HG02798 (cell line): Measurements from ENCODE around the gene TUBB2B.

Experiments used
- ATAC-seq: cut with Tn5 transposase; IDR thresholded peaks from one replicate; pipeline ENCODE4 v1.9.1; 2021; ENCODE audit warnings: mild to moderate bottlenecking; ENCODE audit not compliant: unreplicated experiment, poor library complexity

TUBB2B gene

DNA sequence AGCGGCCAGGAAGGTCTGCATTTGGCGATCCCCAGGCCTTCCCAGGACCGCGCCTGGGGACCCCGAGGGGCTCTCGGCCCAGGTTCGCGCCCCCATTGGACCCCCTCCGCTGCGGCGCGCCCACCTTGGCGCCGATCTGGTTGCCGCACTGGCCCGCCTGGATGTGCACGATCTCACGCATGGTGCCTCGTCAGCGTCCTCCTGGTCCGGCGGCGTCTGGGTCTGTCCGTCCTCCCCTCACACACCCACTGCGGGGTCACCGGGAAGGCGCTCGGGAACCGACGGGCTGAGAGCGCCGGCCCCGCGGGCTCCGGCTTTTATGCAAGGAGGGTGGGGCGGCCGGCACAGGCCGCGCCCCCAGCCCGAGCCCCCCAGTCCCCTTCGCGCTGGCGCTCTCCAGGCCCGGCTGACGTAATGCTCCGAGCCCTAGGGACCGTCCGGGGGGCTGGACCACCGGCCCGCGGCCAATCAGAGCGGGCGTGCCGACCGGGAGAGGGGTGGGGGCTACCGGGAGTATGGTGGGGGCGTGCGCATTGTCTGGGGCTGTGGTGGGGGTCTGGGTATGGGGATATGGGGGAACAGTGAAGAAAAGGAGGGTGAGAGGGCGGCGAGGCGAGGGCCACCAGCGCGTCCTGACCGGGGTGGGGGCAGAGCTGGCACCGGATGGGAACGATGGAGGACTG is at the start of gene TUBB2B:
Gene TUBB2B, minus strand, starts transcription at position 291 of the 683 bp plus-strand sequence. Its CDS starts 110 bp downstream, at position 181.
- no peak for ATAC-seq

- ATAC-seq: no peak
These were observed 49.8 kb upstream of the TUBB2B start for GRCh38 chr6:3277251-3277650.

GRCh38 chr6:3276174-3277167 is 49.0 kb upstream of the TUBB2B start:
- no peak for ATAC-seq

DNA sequence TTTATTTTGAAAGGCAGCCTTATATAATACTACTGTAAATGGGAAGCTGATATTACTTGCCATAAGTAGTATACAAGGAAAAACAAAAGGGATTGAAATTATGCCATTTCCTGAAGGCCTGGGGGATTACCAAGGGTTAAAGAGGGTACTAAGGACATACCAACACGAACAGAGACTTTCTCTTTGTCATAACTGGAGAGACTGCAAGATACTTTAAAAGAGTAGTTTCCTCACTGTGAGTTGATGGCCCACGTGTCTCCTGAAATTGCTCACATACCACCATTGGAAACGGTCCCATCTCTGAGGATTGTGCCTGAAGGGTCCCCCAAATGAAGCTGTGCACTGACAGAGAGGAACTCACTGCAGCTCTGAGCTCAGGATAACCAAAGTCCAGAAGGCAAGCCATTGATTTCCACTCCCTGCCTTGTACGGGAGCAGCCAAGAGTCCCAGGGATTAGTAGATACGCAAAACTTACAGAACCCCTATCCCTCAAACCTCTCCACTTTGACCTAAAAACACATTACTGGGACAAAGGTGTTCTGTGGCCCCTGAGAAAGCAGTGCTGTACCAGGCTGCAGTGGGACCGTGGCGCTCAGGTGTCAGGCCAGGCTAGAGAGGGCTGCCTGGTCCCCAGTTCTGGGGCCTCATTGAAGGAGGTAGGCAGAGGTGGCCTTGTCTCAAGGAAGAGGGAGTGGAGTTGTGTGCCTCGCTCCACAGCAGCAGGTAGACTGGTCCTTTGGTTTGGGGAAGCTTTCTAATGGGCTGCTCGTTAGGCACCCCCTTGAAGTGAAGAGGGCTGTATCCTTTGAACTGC is 46.5 kb upstream of the TUBB2B start:
- ATAC-seq: no peak

DNA sequence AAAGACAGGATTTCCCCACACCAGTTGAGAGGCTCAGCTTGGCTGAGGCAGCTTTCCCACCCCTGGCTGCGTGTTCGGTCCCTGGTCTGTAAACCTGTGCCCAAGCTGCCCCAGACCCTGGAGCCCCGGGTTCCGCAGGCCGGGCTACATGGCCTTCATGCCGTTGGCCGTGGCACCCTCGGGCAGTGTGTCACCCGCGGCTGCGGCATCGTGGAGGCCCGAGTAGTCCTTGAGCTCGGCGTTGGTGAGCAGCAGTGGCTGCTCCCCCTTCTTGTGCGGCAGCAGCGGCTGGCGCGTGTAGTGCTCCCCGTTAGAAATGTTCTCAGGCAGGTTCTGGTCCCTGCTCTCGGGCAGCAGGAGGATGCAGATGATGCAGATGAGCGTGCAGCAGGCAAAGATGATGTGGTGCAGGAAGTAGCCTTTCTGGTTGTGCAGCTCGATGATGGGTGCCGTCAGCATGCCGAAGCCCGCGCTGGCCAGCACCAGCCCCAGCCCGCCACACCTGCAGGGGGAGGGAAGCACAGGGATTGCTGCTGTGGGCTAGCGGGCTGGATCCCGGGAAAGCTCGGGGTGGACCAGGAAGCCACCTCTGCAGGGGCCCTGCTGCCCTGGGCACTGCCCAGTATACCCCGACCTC is 45.6 kb upstream of the TUBB2B start:
- ATAC-seq: no peak

DNA sequence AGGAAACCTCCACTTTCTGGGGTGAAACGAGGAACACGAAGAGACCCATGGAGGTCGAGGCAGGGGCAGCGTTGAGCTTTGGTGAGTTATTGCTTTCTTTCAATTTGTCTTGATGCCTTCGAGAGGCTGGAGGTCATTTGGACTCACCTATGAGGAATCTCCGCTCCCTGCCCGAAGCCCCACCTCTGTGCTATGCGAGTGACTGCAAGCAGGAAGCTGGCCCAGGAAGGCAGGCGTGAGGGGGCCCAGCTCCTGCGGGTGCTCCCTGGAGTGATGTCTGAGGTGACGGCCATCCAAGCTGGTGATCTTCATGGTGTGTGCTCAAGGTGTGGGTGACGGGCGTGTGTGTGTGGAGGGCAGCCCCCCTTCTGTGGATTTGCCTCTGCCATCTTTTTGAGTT is 44.3 kb upstream of the TUBB2B start:
- no peak for ATAC-seq

DNA sequence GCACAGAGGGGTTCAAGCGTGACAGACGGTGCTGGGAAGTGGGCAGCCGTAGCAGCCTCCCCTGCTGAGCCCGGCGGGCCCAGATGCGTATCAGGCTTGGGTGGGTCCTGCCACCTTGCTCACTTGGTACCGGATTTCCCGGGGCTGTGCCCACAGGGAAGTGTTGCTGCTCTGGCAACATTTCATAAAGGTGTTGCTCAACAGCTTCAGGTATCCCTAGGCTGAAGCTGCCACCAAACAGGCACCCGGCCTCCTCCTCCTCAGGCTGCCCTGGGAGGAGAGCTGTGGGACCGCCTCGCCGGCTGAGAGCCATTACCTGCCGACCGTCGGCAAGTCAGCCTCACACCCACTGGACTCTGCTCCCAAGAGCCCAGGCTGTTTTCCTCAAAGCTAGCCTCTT is 42.8 kb upstream of the TUBB2B start:
- no peak for ATAC-seq

- ATAC-seq: no peak
These were observed 42.0 kb upstream of the TUBB2B start for GRCh38 chr6:3269281-3269975.

DNA sequence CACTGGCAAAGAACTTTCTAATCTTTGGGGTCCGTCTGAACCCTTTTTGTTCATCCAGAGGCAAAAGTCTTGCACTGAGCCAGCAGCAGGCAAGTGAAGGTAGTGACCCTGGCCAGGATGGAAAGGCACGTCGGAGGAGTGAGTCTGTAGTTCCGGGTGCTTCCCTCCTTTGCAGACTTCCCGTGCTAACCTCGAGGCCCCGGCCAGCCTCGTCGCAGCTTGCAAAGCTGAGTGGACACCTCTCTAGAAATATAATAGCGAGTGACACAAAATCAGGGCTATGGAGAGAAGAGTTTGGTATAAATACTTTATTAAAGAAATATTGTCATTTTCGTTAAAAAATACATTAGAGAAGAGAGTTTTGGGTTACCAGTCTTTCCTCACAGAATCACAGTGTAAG is 41.2 kb upstream of the TUBB2B start:
- ATAC-seq: no peak

DNA sequence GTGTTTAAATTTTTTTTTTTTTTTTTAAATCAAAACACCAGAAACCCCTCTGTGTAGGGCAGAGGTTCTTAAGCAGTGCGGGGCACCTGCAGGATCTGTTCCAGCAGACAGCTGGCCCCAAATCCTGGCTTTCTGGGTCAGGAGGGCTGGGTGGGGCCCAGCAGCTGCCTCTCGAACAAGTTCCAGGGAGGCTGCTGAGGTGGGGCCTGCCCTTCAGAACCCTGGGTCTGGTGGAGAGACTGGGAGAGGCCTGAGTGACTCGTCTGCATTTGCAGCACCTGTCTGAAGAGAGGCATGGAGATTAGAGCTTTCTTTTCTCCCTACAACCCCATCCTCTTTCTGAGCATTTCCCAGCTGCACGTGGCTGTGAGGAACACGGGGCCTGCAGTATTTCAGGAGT is 39.7 kb upstream of the TUBB2B start:
- ATAC-seq: no peak

DNA sequence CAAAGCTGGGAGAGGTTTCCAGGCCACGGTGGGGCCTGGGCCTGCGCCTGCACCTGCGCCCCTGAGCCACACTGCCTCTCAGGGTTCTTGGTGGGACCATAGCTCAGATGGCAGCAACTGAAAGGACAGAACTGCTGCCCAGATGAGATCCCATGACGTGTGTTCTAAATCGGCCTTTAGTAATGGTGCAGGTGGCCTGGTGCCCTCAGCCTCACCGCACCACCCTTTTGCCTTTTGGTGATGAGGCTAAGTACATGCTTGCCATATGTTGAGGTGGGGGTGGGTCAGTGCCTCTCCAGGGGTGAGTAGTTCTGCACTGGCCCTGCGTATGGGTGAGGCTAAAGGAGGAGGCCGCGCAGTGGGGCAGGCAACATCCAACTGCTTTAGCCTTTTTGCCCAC is 38.7 kb upstream of the TUBB2B start:
- ATAC-seq: no peak

- ATAC-seq: no peak
These were observed 38.2 kb upstream of the TUBB2B start for GRCh38 chr6:3265671-3266070.

DNA sequence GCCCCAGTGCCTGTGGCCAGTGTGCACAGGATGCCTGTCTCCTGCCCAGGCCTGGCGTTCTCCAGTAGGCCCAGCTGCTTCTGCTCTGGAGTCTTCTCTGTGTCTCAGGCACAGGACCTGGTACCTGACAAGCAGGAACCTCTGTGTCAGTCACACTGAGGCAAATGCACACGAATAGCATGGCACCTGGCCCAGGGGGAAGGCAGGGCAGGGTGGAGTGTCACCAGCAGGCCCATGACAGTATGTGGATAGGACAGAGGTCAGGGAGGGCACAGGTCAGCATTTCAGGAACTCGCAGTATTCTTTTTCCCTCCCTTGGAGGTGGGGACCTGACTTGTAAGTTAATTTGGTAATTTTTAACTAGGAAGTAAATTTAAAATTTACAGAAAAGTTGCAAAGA is 36.9 kb upstream of the TUBB2B start:
- no peak for ATAC-seq

GRCh38 chr6:3263096-3263495 is 35.6 kb upstream of the TUBB2B start:
- ATAC-seq: no peak

DNA sequence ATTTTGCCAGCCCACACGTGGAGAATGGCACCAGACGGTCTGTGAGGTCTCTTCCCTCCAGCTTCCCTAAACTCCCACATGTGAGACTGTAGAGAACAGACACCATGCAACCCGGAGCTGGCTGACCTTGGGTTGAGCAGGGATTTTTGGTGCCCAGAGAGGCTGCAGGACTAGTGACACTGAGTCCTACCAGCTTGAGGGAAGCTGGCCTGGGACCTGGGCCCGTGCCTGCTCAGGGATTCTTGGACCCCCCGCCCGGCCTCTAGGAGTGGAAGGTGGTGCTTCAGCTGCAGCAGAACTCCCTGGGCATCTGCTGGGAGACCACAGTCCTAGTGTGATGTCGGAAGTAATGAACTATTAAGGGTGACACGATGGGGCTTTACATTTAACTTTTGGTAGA is 34.5 kb upstream of the TUBB2B start:
- no peak for ATAC-seq

GRCh38 chr6:3261518-3261820 is 34.0 kb upstream of the TUBB2B start:
- ATAC-seq: no peak

DNA sequence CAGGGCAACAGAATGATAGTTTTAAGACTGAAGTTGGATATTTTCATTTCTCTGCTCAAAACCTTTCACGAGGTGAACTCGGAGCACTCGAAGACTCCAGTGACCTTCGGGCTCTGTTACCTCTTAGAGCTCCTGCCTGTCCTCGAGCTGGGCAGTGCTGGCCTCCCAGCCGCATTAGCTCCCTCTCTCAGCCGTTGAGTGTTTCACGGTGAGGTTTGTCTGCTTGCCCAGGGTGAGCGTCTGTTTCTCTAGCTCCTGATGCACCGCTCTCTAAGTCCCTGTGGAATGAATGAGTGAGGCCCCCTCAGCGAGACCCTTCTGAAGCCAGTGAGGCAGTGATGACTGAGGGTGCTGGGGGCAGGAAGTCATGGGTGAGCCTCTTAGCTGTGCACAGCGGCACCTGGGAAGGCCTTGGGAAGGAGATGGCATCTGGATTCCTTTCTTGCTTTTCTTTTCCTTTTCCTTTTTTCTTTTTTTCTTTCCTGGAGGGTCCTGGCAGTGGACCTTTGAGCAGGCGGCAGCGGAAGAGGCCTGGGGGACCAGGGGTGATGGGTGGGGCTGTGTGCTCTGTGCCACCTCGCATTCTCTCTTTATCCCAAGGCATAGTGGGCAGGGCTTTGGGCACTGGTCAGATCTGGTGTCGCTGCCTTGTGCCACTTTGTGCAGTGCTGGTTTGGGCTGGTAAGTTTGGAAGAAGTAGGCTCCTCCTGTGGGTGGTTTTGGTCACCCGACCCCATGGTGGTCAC is 33.5 kb upstream of the TUBB2B start:
- no peak for ATAC-seq

- no peak for ATAC-seq
These were observed 32.8 kb upstream of the TUBB2B start for GRCh38 chr6:3260296-3260695.

- peak; percentile 20 for ATAC-seq
These were observed 32.1 kb upstream of the TUBB2B start for GRCh38 chr6:3259491-3259958.
